Heart left ventricle (tissue), 16 donors: ENCODE data around the gene TMEM131L. TPM values are rescaled to one million over a fixed set of nuclear protein-coding genes. Genes with fewer than 3 reads are reported as not detected.

Source experiments
- ATAC-seq, 4 donors: fragments of 200-7000 bp; cut with Tn5 transposase; one replicate each; pipeline ENCODE4 v1.9.1; 2020 to 2022; ENCODE audit warnings: moderate library complexity in 4 of 4, mild to moderate bottlenecking in 3 of 4, moderate number of reproducible peaks in 1 of 4
- DNase-seq, 5 donors: peaks; one replicate each; pipeline ENCODE4 v3.0.0-alpha.2; 2020
- H3K27ac ChIP-seq, 12 donors: fragments of 200-600 bp; sonication (generic) in 4 of 12; one replicate each; pipeline versions ENCODE4 v1.5.0 to v1.8.0; 2016 to 2022; ENCODE audit warnings: mild to moderate bottlenecking in 2 of 12
- H3K27me3 ChIP-seq, 9 donors: fragments of 200-600 bp; sonication (generic) in 2 of 9; one replicate each; pipeline versions ENCODE4 v1.5.1 to v1.8.0; 2016 to 2022; ENCODE audit warnings: mild to moderate bottlenecking in 3 of 9
- H3K36me3 ChIP-seq, 9 donors: fragments of 200-600 bp; sonication (generic) in 2 of 9; one replicate each; pipeline versions ENCODE4 v1.5.0 to v1.8.0; 2018 to 2022; ENCODE audit warnings: mild to moderate bottlenecking in 2 of 9
- H3K4me1 ChIP-seq, 12 donors: fragments of 200-600 bp; sonication (generic) in 4 of 12; one replicate each; pipeline versions ENCODE4 v1.5.0 to v1.8.0; 2016 to 2022; ENCODE audit warnings: mild to moderate bottlenecking in 3 of 12
- H3K4me3 ChIP-seq, 12 donors: fragments of 200-600 bp; sonication (generic) in 4 of 12; one replicate each; pipeline versions ENCODE4 v1.5.0 to v1.8.0; 2017 to 2022; ENCODE audit warnings: mild to moderate bottlenecking in 9 of 12, moderate library complexity in 4 of 12
- H3K9me3 ChIP-seq, 12 donors: fragments of 200-600 bp; sonication (generic) in 4 of 12; one replicate each; pipeline versions ENCODE4 v1.5.0 to v1.8.0; 2016 to 2022; ENCODE audit warnings: mild to moderate bottlenecking in 1 of 12
- POLR2A ChIP-seq, 2 donors: fragments of 450-650 bp; IDR thresholded peaks; one replicate each; pipeline ENCODE4 v1.6.1; 2017; ENCODE audit warnings: antibody characterized with exemption in 2 of 2, mild to moderate bottlenecking in 2 of 2, moderate library complexity in 2 of 2
- WGBS, 4 donors: extraction: QIAGEN DNeasy Blood & Tissue Kit in 2 of 4; methylation state at CpG; one replicate each; pipeline versions ENCODE4 v1.1.5 to v1.1.7; 2013 to 2018; 5-methylcytosine and 5-hydroxymethylcytosine counted together
- intact Hi-C, 10 donors: fragments of 100-400 bp; cut with DNase I; formaldehyde crosslinking; loops; one replicate each; pipeline versions ENCODE4 v1.11.1 to v1.14.2; 2022
- polyA plus RNA-seq, 2 donors: library from polyadenylated mRNA; stranded (reverse); fragments of 200-250 nt; gene quantifications; one replicate each; pipeline ENCODE4 v1.2.3, GENCODE V29; 2013
- total RNA-seq, 9 donors: library from RNA; depleted of rRNA in 2 of 9; stranded (reverse); fragments of >200 nt in 2 of 9; fragmentation: NEBNext Ultra II Directional in 3 of 9; extraction: Animal tissue kit (Norgen Biotek cat#: 25700) in 3 of 9; gene quantifications; one replicate each; pipeline versions ENCODE4 v1.1.0 to v1.2.4, GENCODE V29; 2016 to 2023
- TF ChIP-seq, protein P1 (sequence below), 12 donors: fragments of 200-600 bp; sonication (generic) in 4 of 12; IDR thresholded peaks; one replicate each; pipeline versions ENCODE4 v1.5.0 to v1.8.0; 2018 to 2022; ENCODE audit warnings: antibody characterized with exemption in 12 of 12, mild to moderate bottlenecking in 5 of 12
- donor health status: ischemic (EF 13 %, LVEDD 7.1; RV severe dilation, severe dysfunction).
- donor health status: healthy with polysubstance abuse.
- donor health status: DM: no; HTN: yes; CAD: no.
- donor health status: DM: no; HTN: no; CAD: no.
- donor health status: ischemic (EF 25% LVEDD 6.9; RV normal size, moderate dysfunction).
- donor health status: ischemic (EF 25% LVEDD 5.7; RV mildly dilated, moderate dysfunction).
- donor health status: healthy.
- donor health status: DM: yes; HTN: yes; CAD: no.
- donor health status: ischemic (EF 35%, LVEDD 5.7; RV mildly dilated, moderate dysfunction).
- donor health status: nonischemic (EF 11% LVEDD 7.7; RV severe dilation, severe dysfunction).
- donor health status: DM: yes; HTN: yes; CAD: no.
- donor health status: PGD.
- donor health status: ischemic (EF 29% LVEDD 5.4; RV normal size, mild dysfunction).
- donor health status: nonischemic (EF 23%, LVEDD 6.1; RV moderate dilation, normal function).

The TMEM131L gene
- total and polyA plus RNA-seq, 11 donors, result 3.8 to 22.2 (median 19.6) TPM

DNA sequence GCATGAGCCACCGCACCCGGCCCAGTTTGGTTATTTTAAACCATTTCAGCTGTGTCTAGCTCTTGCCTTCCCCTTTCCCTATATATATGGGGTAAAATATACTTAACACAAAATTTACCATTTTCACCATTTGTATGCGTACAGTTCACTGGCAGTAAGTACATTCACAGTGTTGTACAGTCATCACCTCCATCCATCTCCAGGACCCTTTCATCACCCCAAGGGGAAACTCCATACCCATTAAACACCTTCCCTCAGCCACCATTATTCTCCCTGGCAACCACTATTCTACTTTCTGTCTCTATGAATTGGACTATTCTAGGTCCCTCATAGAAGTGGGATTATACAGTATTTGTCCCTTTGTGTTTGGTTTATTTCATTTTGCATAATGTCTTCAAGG is 106.4 kb downstream of the TMEM131L start:
- 94 to 98% (median 96%) methylated on average over 3 of the region's 3 CpGs for WGBS, 4 donors
- no peak overlapping the region for H3K4me3 ChIP-seq
- intact Hi-C loops, result loop anchor here in 9 of 10 donors (1.0 to 10.0 kb wide), 8 partner anchors 19 to 428 kb away; partner anchors contain the start of gene TMEM131L (in 4 of the 9)
- ATAC-seq, result no peak
- no peaks in the 10 kb centered on the region for H3K9me3 ChIP-seq
- TF ChIP-seq, protein P1, sequence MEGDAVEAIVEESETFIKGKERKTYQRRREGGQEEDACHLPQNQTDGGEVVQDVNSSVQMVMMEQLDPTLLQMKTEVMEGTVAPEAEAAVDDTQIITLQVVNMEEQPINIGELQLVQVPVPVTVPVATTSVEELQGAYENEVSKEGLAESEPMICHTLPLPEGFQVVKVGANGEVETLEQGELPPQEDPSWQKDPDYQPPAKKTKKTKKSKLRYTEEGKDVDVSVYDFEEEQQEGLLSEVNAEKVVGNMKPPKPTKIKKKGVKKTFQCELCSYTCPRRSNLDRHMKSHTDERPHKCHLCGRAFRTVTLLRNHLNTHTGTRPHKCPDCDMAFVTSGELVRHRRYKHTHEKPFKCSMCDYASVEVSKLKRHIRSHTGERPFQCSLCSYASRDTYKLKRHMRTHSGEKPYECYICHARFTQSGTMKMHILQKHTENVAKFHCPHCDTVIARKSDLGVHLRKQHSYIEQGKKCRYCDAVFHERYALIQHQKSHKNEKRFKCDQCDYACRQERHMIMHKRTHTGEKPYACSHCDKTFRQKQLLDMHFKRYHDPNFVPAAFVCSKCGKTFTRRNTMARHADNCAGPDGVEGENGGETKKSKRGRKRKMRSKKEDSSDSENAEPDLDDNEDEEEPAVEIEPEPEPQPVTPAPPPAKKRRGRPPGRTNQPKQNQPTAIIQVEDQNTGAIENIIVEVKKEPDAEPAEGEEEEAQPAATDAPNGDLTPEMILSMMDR (IDR thresholded peaks at IDR 0.05), result no peak
- no peak for TF ChIP-seq POLR2A (IDR thresholded peaks at IDR 0.05)
- H3K36me3 ChIP-seq, result no peaks in the 10 kb centered on the region
- H3K4me1 ChIP-seq, result peaks cover 4 to 62% (median 34%) of the 10 kb centered on the region in 12 donors
- H3K27me3 ChIP-seq, result no peaks in the 10 kb centered on the region
- DNase-seq, result no peak
- peak overlapping the region in 11 of 12 donors; percentile 46 to 81 (median 71) for H3K27ac ChIP-seq

DNA sequence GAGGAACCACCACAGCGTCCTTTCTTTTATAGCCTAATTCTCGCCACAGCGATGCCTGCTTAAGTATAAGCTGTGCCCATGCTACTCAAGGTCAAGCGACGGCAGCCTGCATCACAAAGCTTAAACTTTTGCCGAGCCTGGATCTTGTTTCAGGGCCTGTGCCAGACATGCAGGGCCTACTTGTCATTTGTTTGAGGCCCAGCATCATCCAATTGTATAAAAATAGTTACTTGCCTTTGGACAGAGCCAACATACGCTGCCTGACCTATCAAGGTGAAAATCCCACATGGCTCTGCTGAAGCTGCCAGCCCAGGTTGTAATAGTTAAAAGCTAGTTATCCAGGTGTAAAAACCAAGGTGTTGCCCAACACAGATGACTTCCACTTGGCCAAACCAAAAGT is 107.1 kb downstream of the TMEM131L start:
- Histone ChIP-seq H3K27me3 (no peaks in the 10 kb centered on the region), H3K27ac (peak overlapping the region in 11 of 12 donors; percentile 46 to 81 (median 71)), H3K4me3 (no peak overlapping the region), H3K36me3 (no peaks in the 10 kb centered on the region), H3K4me1 (peaks cover 4 to 60% (median 30%) of the 10 kb centered on the region in 12 donors), H3K9me3 (no peaks in the 10 kb centered on the region)
- intact Hi-C loops, result loop anchor here in 9 of 10 donors (1.0 to 10.0 kb wide), 7 partner anchors 36 to 428 kb away; partner anchors contain the start of gene TMEM131L (in 4 of the 9)
- TF ChIP-seq, protein P1 (IDR thresholded peaks at IDR 0.05), result no peak
- no peak for TF ChIP-seq POLR2A (IDR thresholded peaks at IDR 0.05)
- peak; percentile 79 to 92 (median 86) for ATAC-seq
- 55 to 69% (median 59%) methylated on average over 7 of the region's 7 CpGs for WGBS, 4 donors
- DNase-seq, result peak; percentile 60 to 88 (median 67)

DNA sequence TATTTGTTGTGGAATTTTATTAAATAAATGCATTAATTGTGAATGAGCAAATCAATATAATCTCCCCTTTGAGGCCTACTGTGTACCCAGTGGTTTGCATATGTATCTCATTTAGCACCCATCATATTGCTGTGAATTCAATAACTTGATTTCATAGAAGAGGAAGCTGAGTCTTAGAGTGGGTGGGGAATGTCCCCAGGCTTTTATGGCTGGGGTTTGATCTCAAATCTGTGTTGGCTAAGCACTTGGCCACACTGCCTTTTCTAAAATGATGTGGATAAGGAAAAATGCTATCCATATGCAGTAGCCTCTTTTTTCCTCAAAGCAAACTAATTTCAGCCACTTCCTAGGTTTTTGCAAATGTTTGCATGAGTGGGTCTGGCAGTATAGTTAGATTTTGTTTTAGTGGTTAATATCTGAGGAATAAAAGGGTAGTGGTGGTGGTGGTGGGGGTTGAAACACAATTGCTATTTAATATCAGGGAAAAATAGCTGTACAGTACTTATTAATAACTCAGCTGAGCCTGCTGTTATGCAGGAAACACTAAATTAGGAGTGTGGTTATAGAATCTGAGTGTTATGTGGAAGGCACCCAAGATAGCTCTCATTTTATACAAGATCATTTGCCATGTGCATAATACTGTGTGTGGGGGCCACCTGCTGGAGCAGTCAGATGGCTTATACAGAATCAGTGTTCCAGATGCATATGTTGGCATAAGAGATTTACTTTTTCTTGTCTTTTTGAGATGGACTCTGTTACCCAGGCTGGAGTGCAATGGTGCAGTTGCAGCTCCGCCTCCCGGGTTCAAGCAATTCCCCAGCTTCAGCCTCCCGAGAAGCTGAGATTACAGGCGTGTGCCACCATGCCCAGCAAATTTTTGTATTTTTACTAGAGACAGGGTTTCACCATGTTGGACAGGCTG is 108.0 kb downstream of the TMEM131L start:
- H3K4me3 ChIP-seq, result no peak overlapping the region
- 68 to 79% (median 76%) methylated on average over 4 of the region's 4 CpGs for WGBS, 4 donors
- intact Hi-C loops, result loop anchor here (1.0 to 10.0 kb wide), 14 partner anchors 37 to 429 kb away; partner anchors contain the start of genes TMEM131L (in 7 of the 10) and MND1 (in 4 of the 10)
- no peaks in the 10 kb centered on the region for H3K36me3 ChIP-seq
- DNase-seq, result peak; percentile 61 to 76 (median 65)
- no peaks in the 10 kb centered on the region for H3K9me3 ChIP-seq
- peak; percentile 81 to 88 (median 84) for ATAC-seq
- H3K27ac ChIP-seq, result peak overlapping the region in 11 of 12 donors; percentile 46 to 81 (median 71)
- peaks cover 4 to 51% (median 23%) of the 10 kb centered on the region in 12 donors for H3K4me1 ChIP-seq
- H3K27me3 ChIP-seq, result no peaks in the 10 kb centered on the region
- TF ChIP-seq POLR2A (IDR thresholded peaks at IDR 0.05), result no peak
- TF ChIP-seq, protein P1 (IDR thresholded peaks at IDR 0.05), result peak; percentile 47 to 84 (median 66)

DNA sequence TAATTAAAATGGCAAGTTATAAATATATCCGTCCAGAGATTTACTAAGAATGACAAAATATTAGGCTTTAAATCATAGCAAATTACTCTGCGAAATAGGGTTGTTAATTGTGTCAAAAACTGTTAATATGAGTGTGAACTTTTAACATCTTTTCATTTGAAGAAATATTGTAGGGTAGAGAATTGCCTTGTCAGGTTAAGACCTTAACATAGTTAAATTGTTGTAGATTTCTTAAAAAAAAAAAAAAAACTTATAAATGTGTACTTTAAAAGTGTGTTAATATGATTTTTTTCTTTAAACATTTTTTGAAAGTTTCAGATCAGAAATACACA is 110.2 kb downstream of the TMEM131L start:
- Histone ChIP-seq H3K27me3 (no peaks in the 10 kb centered on the region), H3K36me3 (peaks cover 0 to 11% (median 7%) of the 10 kb centered on the region in 9 donors), H3K27ac (no peak overlapping the region), H3K4me1 (peaks cover 4 to 30% (median 15%) of the 10 kb centered on the region in 12 donors), H3K9me3 (no peaks in the 10 kb centered on the region), H3K4me3 (no peak overlapping the region)
- DNase-seq (no peak), ATAC-seq (no peak)
- TF ChIP-seq, protein P1 (IDR thresholded peaks at IDR 0.05), result no peak
- TF ChIP-seq POLR2A (IDR thresholded peaks at IDR 0.05), result no peak
- intact Hi-C loops, result loop anchor here (1.0 to 10.0 kb wide), 8 partner anchors 112 to 434 kb away; partner anchors contain the start of genes MND1 (in 4 of the 10) and TMEM131L (in 1 of the 10)
- 61 to 69% (median 63%) methylated on average over 2 of the region's 2 CpGs for WGBS, 4 donors
